OCI-LY3 (cell line): ENCODE data around the gene COL6A2.

Experiments
- EZH2phosphoT487 ChIP-seq: fragments of 200-600 bp; shearing (Covaris generic); IDR thresholded peaks from 2 replicates; pipeline ENCODE4 v1.6.1; 2018; ENCODE audit warnings: antibody characterized with exemption, mixed run types, low read depth
- TF ChIP-seq, protein P1 (sequence below): fragments of 200-600, 300-600 bp; sonication (generic); IDR thresholded peaks from 2 replicates; pipeline ENCODE4 v1.5.1; 2014; ENCODE audit warnings: antibody characterized with exemption, low read length, low read depth

DNA sequence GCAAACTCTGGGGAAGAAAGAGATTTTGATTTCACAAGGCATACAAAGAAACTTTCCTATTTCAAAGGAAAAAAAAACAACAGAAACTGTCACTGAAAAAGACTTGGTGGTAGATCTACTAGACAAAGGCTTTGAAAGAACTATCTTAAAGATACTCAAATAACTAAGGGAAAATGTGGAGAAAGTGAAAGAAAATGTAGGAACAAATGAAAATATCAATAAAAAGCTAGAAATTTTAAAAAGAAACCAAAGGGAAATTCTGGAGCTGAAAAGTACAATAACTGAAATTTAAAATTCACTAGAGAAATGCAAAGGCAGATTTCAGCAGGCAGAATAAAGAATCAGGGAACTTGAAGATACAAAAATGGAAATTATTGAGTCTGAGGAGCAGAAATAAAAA is 6.2 kb downstream of the COL6A2 start:
- TF ChIP-seq, protein P1, sequence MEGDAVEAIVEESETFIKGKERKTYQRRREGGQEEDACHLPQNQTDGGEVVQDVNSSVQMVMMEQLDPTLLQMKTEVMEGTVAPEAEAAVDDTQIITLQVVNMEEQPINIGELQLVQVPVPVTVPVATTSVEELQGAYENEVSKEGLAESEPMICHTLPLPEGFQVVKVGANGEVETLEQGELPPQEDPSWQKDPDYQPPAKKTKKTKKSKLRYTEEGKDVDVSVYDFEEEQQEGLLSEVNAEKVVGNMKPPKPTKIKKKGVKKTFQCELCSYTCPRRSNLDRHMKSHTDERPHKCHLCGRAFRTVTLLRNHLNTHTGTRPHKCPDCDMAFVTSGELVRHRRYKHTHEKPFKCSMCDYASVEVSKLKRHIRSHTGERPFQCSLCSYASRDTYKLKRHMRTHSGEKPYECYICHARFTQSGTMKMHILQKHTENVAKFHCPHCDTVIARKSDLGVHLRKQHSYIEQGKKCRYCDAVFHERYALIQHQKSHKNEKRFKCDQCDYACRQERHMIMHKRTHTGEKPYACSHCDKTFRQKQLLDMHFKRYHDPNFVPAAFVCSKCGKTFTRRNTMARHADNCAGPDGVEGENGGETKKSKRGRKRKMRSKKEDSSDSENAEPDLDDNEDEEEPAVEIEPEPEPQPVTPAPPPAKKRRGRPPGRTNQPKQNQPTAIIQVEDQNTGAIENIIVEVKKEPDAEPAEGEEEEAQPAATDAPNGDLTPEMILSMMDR: no peak
- no peak for TF ChIP-seq EZH2phosphoT487
